Superior temporal gyrus (tissue), 1 donor: Measurements from ENCODE around the gene IL18RAP.

ENCODE experiments used
- DNase-seq: peaks from one replicate; pipeline ENCODE4 v3.0.0-alpha.2; 2016; ENCODE audit errors: extremely low spot score

IL18RAP gene

DNA sequence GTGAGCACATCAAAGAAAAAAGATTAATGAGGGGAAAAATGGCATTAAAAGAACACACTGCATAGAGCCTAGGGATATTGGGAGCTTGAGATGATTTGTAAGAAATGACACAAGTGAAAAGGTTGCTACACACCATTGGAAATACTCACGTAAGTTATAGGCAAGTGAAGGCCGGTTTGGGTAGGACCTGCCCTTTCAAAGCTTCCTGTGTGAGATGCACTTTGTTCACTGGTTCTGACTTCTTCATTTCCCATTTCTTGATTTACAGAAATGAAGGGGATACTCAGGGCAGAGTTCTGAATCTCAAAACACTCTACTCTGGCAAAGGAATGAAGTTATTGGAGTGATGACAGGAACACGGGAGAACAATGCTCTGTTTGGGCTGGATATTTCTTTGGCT lies at the start of gene IL18RAP:
Gene IL18RAP (plus strand): TSS at position 251 of the 400 bp plus-strand sequence. CDS start 118 bp downstream, at position 369.
- DNase-seq = no peak

GRCh38 chr2:102376052-102376591 lies 46.8 kb upstream of the IL18RAP start:
- no peak for DNase-seq

- DNase-seq = no peak
Measured at GRCh38 chr2:102383722-102384121, 39.2 kb upstream of the IL18RAP start.

DNA sequence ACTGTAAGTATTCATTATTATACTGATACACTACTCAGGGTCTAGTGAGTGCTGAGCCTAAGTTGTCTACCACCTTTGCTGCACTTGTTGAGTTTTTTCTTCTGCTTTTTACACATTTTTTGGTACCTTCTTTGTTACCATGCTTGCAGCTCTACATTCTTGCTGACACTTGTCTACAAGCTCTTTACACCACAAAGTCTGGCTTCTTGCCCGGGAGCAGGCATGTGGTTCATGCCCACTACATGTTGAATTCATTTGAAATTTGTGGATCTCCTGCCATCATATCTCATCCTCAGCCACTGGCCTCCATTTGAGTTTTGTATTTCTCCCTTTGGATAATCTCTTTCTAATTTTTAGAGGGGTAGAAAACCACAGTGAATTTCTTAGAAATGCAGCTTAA lies 37.4 kb upstream of the IL18RAP start:
- DNase-seq = no peak

DNA sequence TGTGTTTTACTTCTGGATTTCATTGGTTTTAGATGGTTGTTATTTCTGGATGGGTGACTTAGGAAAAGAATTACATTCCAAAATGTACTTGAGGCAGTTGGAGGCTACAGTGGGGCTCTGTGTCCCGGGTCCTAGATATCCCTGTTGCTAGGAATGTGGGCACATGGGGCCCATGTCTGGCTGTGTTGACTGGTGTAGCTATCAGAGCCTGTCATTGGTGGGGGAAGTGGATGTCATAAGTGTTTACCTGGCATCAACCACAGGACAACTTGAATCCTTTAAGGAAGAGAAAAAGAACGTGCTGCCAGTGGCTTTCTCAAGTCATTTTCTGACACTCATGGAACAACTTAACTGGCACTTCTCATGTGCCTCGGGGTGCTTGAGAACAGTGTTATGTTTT lies 37.0 kb upstream of the IL18RAP start:
- no peak for DNase-seq

DNA sequence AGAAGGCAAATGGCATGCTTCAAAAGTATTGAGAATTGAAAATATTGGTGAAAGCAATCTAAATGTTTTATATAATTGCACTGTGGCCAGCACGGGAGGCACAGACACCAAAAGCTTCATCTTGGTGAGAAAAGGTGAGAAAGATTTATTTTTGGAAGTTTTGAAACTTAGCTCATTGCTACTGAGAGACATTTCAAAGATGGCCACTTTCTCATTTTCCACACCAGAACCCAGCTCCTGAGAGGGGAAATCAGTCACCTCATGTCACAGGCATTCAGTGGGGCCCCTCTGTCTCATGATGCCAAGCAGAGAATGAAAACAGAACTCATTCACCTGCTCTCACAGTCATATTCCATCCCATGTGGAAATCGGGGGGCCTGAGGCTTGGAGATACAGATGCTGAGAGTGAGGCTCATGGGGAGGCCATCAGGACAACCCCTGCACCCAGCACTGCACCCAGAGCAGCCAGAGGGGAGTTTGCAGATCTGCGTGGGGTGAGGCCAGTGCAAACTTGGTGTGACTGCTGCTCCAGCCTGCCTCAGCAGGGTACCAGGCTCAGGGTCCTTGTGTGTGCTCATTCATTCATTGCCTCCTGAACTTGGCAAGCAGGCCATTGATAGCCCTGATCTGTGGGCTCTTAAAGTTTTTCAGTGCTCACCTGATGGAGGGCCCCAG lies 36.0 kb upstream of the IL18RAP start:
- DNase-seq = no peak

DNA sequence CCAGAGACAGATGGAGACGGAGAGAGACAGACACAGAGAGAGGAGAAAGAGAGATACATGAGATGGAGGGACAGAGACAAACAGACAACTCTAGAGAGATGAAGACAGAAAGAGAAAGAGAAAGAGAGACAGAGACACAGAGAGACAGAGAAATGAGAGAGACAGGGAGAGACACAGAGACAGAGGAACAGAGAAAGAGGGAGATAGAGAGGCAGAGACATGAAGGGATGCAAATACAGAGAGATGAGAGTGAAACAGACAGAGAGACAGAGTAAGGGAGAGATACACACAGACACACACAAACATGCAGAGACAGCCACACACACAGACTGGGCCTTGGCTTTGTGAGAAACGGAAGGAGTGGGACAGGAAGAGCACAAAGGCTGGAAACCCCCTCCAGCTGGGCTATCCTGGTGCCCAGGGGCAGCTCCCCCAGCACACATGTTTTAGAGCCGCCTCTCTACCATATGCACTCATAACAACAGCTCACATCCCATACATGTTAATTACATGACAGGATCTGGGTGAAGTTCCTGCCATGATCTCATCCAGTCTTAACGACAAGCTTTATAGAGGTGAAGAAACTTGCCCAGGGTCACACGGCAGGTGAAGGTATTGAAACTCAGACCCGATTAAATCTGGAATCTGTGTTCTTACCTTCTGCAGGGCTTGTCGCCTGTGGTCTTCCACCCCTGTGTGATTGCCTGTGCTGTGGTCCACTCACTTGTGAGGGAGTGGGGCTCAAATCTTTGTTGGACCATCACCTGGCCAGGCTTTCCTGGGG lies 35.0 kb upstream of the IL18RAP start:
- DNase-seq = no peak

- DNase-seq = no peak
Measured at GRCh38 chr2:102391565-102391964, 31.4 kb upstream of the IL18RAP start.

- no peak for DNase-seq
Measured at GRCh38 chr2:102392096-102392495, 30.9 kb upstream of the IL18RAP start.

DNA sequence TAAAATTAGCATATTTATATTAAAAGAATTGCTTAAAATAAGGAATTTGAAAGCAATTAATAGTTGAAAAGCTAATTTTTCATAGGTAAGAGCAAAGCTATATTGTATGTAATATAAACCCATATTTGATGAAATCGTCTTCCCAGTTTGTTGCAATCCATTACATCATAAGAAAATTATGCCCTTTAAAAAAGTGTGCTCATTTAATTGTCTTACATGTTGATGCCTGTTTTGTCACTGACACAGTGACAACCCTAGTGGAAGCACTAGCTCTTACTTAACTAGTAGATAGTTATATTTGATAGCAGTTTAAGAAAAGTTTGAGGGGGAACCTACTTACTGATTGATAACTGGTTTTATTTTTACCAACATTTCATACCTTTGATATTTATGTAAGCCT lies 30.0 kb upstream of the IL18RAP start:
- DNase-seq = no peak

GRCh38 chr2:102396012-102396411 lies 26.9 kb upstream of the IL18RAP start:
- DNase-seq = no peak

DNA sequence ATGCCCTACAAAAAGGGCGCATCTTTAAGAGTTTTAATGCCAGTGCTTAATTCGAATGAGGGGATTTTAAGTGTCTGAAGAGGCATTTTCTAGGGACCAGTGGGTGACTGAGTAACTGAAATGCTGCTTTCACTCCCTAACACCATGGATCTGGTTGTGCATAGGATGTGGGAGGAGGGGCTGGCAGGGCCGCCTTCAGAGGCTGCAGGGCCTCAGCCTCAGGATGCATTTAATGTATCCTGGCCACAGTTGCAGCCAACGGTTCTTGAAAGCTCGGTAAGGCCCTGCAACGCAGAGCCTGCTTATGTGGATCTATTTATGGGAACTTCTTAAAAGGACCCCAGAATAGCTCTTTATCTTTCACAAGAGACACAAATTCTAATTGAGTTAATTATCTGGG lies 25.8 kb upstream of the IL18RAP start:
- DNase-seq = no peak

GRCh38 chr2:102399499-102400141 lies 23.3 kb upstream of the IL18RAP start:
- DNase-seq = no peak

GRCh38 chr2:102401456-102401855 lies 21.5 kb upstream of the IL18RAP start:
- DNase-seq = no peak

DNA sequence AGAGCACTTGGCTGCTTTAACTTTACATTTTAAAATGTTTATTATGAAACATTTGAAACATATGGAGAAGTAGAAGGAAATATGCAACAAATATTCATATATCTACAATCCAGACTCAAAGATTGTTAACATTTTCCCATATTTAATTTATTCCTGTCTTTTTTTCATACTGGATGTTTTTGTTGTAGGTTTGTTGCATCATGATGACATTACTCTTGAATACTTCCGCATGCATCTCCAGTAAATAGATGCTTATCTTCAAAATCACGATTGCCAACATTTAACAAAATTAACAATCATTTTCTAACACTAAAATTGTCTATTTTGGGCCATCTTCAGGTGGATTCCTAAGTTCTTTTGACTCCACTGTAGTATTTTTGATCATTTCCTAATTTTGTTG lies 21.1 kb upstream of the IL18RAP start:
- DNase-seq = no peak

DNA sequence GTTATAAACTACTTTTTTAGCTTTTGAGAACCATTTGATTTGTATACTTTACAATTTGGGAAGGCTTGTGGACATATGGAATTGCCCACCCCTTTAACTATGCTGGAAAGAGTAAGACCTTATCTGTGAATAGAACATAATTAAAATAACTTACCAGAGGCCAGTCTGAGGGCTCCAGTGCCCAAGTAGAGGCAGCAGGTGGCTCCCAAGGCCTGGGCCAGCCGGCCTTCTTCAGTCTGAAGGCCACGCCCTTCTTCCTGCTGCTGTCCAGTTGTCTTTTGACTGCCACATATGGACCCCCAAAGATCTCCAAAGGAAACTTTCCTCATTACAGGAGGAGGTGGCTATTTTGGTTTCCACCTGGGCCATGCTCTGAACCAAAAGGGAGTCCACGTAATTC lies 12.0 kb upstream of the IL18RAP start:
- no peak for DNase-seq

GRCh38 chr2:102412199-102412598 lies 10.8 kb upstream of the IL18RAP start:
- DNase-seq = no peak

DNA sequence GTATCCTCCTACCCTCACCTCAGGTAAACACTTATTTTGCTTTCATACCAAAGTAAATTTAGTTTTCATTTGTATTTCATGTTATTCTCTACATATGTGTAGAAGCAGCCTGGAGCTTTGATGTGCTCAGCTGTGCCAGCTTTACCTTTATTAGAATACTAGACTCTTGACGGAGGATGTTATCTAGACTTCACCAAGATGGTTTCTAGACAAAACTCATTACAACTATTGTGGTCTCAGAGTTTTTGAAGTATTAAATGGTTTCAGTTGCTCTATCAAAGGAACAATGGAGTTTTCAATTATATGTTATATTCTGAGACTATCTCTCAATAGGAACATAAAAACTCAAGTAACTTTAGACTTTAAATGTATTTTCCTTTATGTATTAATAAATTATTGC lies 5.0 kb upstream of the IL18RAP start:
- DNase-seq = no peak

- no peak for DNase-seq
Measured at GRCh38 chr2:102418421-102418961, 4.5 kb upstream of the IL18RAP start.

- DNase-seq = no peak
Measured at GRCh38 chr2:102420290-102420689, 2.7 kb upstream of the IL18RAP start.

DNA sequence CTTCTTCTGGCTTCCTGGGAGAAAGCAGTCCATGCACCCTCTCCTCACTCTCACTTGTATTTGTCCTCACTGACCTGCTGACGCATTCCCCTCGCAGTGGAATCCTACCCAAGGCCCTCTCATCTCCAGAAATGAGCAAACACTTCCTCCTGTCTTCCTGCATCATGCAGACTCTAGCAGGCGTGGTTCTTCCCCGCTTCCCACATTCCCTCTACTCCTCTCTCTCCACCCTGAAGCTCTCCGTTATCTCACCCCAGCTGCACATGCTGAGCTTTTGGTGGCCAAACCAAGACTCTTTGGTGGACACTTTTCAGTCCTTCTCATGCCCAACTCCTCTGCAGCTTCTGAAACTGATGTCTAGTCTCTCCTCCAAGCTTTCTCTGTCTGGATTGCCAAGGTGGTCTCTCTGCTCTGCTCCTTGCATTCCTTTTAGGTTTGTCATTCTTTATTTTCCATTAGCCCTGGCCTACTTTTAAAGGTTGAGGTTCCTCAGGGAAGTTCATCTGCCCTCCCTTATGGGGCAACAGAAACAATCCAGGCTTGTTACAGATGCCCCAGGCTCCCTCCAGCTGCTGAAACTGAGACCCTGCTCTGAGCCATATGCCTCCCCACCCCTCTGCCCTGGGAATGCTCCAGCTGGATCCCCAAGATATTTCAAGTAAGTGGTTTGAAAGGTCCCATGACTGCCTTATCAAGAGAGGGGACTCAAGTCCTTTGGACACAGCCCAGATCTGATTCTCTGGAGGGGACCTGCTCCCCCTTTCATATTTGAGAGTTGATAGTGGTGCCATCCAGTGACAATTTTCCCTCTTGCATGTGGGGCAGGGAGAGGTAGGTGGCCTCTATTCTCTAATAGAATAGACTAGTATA lies 835 bp upstream of the IL18RAP start:
- no peak for DNase-seq
